HepG2 (cell line): ENCODE measurements around the gene DUSP9. TPM values are rescaled to one million over a fixed set of nuclear protein-coding genes. Genes with fewer than 3 reads are reported as not detected.
A peak's percentile ranks its signal among the peaks of the same experiment; 100 is the strongest.

Experiments used
- AGO2 ChIP-seq: fragments of 200-400 bp; formaldehyde crosslinking; optimal IDR thresholded peaks from 2 replicates; pipeline ENCODE3; 2017; ENCODE audit warnings: mild to moderate bottlenecking, low read depth, low read length, moderate library complexity
- ARID4A ChIP-seq: sonication (generic); formaldehyde crosslinking; IDR thresholded peaks from 2 replicates; pipeline ENCODE4 v1.5.0; 2020; ENCODE audit warnings: mild to moderate bottlenecking, missing genetic modification reagents, borderline replicate concordance
- CBX1 ChIP-seq: IDR thresholded peaks from one replicate; pipeline ENCODE4 v1.6.1; 2016; ENCODE audit warnings: antibody characterized with exemption, low read depth
- EED ChIP-seq: sonication (generic); formaldehyde crosslinking; IDR thresholded peaks from 2 replicates; pipeline ENCODE4 v1.5.0; 2020; ENCODE audit warnings: mild to moderate bottlenecking, missing genetic modification reagents
- ESRRA ChIP-seq: sonication (generic); formaldehyde crosslinking; IDR thresholded peaks from 2 replicates; pipeline ENCODE4 v1.5.1; 2020; ENCODE audit warnings: mild to moderate bottlenecking, low read depth, missing genetic modification reagents
- FOXO1 ChIP-seq: sonication (generic); formaldehyde crosslinking; IDR thresholded peaks from 2 replicates; pipeline ENCODE4 v1.4.0; 2020; ENCODE audit warnings: missing genetic modification reagents
- RFX3 ChIP-seq: IDR thresholded peaks from 2 replicates; pipeline ENCODE4 v1.6.1; 2016; ENCODE audit warnings: missing biosample characterization, missing genetic modification reagents
- SMARCC2 ChIP-seq: fragments of 450-650 bp; IDR thresholded peaks from 2 replicates; pipeline ENCODE4 v1.6.1; 2017; ENCODE audit warnings: antibody characterized with exemption, mild to moderate bottlenecking
- SP140L ChIP-seq: sonication (generic); formaldehyde crosslinking; IDR thresholded peaks from 2 replicates; pipeline ENCODE4 v1.4.0; 2020; ENCODE audit warnings: missing genetic modification reagents, borderline replicate concordance
- TMF1 ChIP-seq: sonication (generic); formaldehyde crosslinking; IDR thresholded peaks from 2 replicates; pipeline ENCODE4 v1.8.1; 2022; ENCODE audit warnings: low read depth, missing genetic modification reagents
- ZBTB46 ChIP-seq: sonication (generic); formaldehyde crosslinking; IDR thresholded peaks from 2 replicates; pipeline ENCODE4 v1.4.0; 2020; ENCODE audit warnings: mild to moderate bottlenecking, missing genetic modification reagents, borderline replicate concordance
- ZNF280D ChIP-seq: sonication (generic); formaldehyde crosslinking; IDR thresholded peaks from 2 replicates; pipeline ENCODE4 v1.5.1; 2020; ENCODE audit warnings: mild to moderate bottlenecking, missing genetic modification reagents
- ZNF282 ChIP-seq: fragments of 450-650 bp; IDR thresholded peaks from 2 replicates; pipeline ENCODE4 v1.6.1; 2018; ENCODE audit not compliant: partially characterized antibody
- ZNF451 ChIP-seq: sonication (generic); formaldehyde crosslinking; IDR thresholded peaks from 2 replicates; pipeline ENCODE4 v1.5.0; 2020; ENCODE audit warnings: mild to moderate bottlenecking, missing genetic modification reagents
- ZNF773 ChIP-seq: sonication (generic); formaldehyde crosslinking; IDR thresholded peaks from 2 replicates; pipeline ENCODE4 v1.4.0; 2020; ENCODE audit warnings: missing genetic modification reagents, borderline replicate concordance
- polyA plus RNA-seq, 8 experiments: library from polyadenylated mRNA; depleted of rRNA in 3 of 8; stranded (reverse) in 7 of 8; unstranded in 1 of 8; fragments of >200 nt; fragmentation: Illumina TruSeq in 4 of 8; extraction: Trizol in 4 of 8; gene quantifications; 2 replicates each; pipeline versions ENCODE4 v1.2.1 to v1.2.3, GENCODE V29; 2011 to 2016; ENCODE audit warnings: low read depth in 4 of 8, missing spikeins in 1 of 8, mixed read lengths in 1 of 8; ENCODE audit not compliant: insufficient read depth in 1 of 8
- total RNA-seq, 5 experiments: library from RNA; depleted of rRNA; stranded (reverse); fragments of >200 nt; fragmentation: Illumina TruSeq; extraction: Trizol; gene quantifications; 2 replicates each; pipeline ENCODE4 v1.2.3, GENCODE V29; 2016; ENCODE audit warnings: low read depth in 1 of 5
- TF ChIP-seq, protein P1 (sequence below): sonication (generic); formaldehyde crosslinking; IDR thresholded peaks from 2 replicates; pipeline ENCODE4 v1.4.0; 2020; ENCODE audit warnings: missing genetic modification reagents

Gene DUSP9
- total and polyA plus RNA-seq, 2 of the 13 experiments (the other 11 are each of a cell fraction or from before 2014, with no cell fraction given): 235 to 435 TPM

- TF ChIP-seq ZNF280D (CRISPR knock-in tag): 0 out of 2 replicates have a peak, but pooled peaks have one; percentile 7
- no peak for TF ChIP-seq EED (CRISPR knock-in tag)
- TF ChIP-seq FOXO1 (CRISPR knock-in tag): 0 out of 2 replicates have a peak, but pooled peaks have one; percentile 33
- no peak for TF ChIP-seq ZNF282
- no peak for TF ChIP-seq SP140L
- no peak for TF ChIP-seq ZNF451
- no peak for TF ChIP-seq SMARCC2
- no peak for TF ChIP-seq ARID4A
- peak; percentile 39 for TF ChIP-seq CBX1
- TF ChIP-seq, protein P1, sequence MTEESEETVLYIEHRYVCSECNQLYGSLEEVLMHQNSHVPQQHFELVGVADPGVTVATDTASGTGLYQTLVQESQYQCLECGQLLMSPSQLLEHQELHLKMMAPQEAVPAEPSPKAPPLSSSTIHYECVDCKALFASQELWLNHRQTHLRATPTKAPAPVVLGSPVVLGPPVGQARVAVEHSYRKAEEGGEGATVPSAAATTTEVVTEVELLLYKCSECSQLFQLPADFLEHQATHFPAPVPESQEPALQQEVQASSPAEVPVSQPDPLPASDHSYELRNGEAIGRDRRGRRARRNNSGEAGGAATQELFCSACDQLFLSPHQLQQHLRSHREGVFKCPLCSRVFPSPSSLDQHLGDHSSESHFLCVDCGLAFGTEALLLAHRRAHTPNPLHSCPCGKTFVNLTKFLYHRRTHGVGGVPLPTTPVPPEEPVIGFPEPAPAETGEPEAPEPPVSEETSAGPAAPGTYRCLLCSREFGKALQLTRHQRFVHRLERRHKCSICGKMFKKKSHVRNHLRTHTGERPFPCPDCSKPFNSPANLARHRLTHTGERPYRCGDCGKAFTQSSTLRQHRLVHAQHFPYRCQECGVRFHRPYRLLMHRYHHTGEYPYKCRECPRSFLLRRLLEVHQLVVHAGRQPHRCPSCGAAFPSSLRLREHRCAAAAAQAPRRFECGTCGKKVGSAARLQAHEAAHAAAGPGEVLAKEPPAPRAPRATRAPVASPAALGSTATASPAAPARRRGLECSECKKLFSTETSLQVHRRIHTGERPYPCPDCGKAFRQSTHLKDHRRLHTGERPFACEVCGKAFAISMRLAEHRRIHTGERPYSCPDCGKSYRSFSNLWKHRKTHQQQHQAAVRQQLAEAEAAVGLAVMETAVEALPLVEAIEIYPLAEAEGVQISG (CRISPR knock-in tag): 0 out of 2 replicates have a peak, but pooled peaks have one; percentile 23
- TF ChIP-seq ZBTB46: peak; percentile 100
- TF ChIP-seq TMF1 (CRISPR knock-in tag): no peak
- TF ChIP-seq ZNF773 (CRISPR knock-in tag): no peak
- TF ChIP-seq RFX3: no peak
- no peak for TF ChIP-seq AGO2
- TF ChIP-seq ESRRA (CRISPR knock-in tag): peak; percentile 89
Observed at GRCh38 chrX:153626863-153627674, 19.9 kb upstream of the DUSP9 start (continued).
